RPMI8226 (cell line): ENCODE data around the gene TEX53.

Source experiments
- DNase-seq: peaks from one replicate; pipeline ENCODE4 v3.0.0-alpha.2; 2015

Gene TEX53

GRCh38 chr9:114633438-114634089 is 24.0 kb downstream of the TEX53 start:
- no peak for DNase-seq

- no peak for DNase-seq
Observed at GRCh38 chr9:114631166-114631565, 26.4 kb downstream of the TEX53 start.

GRCh38 chr9:114629563-114630090 is 28.0 kb downstream of the TEX53 start:
- DNase-seq: no peak

GRCh38 chr9:114627553-114627952 is 30.1 kb downstream of the TEX53 start:
- no peak for DNase-seq

GRCh38 chr9:114626415-114627020 is 31.1 kb downstream of the TEX53 start:
- no peak for DNase-seq

GRCh38 chr9:114624677-114625076 is 32.9 kb downstream of the TEX53 start:
- no peak for DNase-seq

GRCh38 chr9:114621975-114622609 is 35.5 kb downstream of the TEX53 start:
- no peak for DNase-seq

- DNase-seq: no peak
Observed at GRCh38 chr9:114621561-114621960, 36.0 kb downstream of the TEX53 start.

GRCh38 chr9:114619191-114619761 is 38.3 kb downstream of the TEX53 start:
- no peak for DNase-seq

- DNase-seq: peak; percentile 97
Observed at GRCh38 chr9:114616684-114617520, 40.7 kb downstream of the TEX53 start.

- DNase-seq: no peak
Observed at GRCh38 chr9:114614373-114614772, 43.2 kb downstream of the TEX53 start.

- DNase-seq: no peak
Observed at GRCh38 chr9:114613919-114614318, 43.7 kb downstream of the TEX53 start.

GRCh38 chr9:114613087-114613486 is 44.5 kb downstream of the TEX53 start:
- DNase-seq: peak; percentile 70

GRCh38 chr9:114612272-114612923 is 45.2 kb downstream of the TEX53 start:
- peak; percentile 20 for DNase-seq

- peak; percentile 48 for DNase-seq
Observed at GRCh38 chr9:114611516-114612271, 45.9 kb downstream of the TEX53 start.

GRCh38 chr9:114608525-114608796 is 49.1 kb downstream of the TEX53 start:
- no peak for DNase-seq

- peak; percentile 61 for DNase-seq
Observed at GRCh38 chr9:114607671-114608524, 49.7 kb downstream of the TEX53 start.

GRCh38 chr9:114606597-114607207 is 50.9 kb downstream of the TEX53 start:
- peak; percentile 85 for DNase-seq
